ENCODE data around the gene CZIB.

GRCh38 chr1:53174971-53175913 is 45.2 kb downstream of the CZIB start:
- TF ChIP-seq CTCF (IDR thresholded peaks at IDR 0.05; ENCODE audit: poor library complexity, severe bottlenecking) = no peak
- TF ChIP-seq EZH2 (IDR thresholded peaks at IDR 0.05; ENCODE audit: borderline replicate concordance, insufficient read depth, low read length, poor library complexity, severe bottlenecking) = no peak
- TF ChIP-seq RAD21 (conservative IDR thresholded peaks at IDR 0.05) = no peak
- TF ChIP-seq MXI1 (conservative IDR thresholded peaks at IDR 0.05; ENCODE audit: poor library complexity, severe bottlenecking) = no peak
- TF ChIP-seq POLR2AphosphoS5 (IDR thresholded peaks at IDR 0.05) = no peak
- TF ChIP-seq SMC3 (conservative IDR thresholded peaks at IDR 0.05; ENCODE audit: poor library complexity) = no peak
